Thyroid gland (tissue), 4 donors: Measurements from ENCODE around the gene ZNF397. TPM values are rescaled to one million over a fixed set of nuclear protein-coding genes. Genes with fewer than 3 reads are reported as not detected.

ENCODE experiments used
- DNase-seq, 2 donors: peaks; one replicate each; pipeline ENCODE4 v3.0.0-alpha.2; 2019
- H3K27ac ChIP-seq, 3 donors: fragments of 200-600 bp; sonication (generic); 1 replicate in 2 of 3; 2 replicates in 1 of 3; pipeline ENCODE4 v1.5.1; 2016 to 2019; ENCODE audit warnings: mild to moderate bottlenecking in 1 of 3, moderate library complexity in 1 of 3
- H3K27me3 ChIP-seq: fragments of 200-600 bp; sonication (generic); one replicate; pipeline ENCODE4 v1.5.1; 2019
- H3K36me3 ChIP-seq, 2 donors: fragments of 200-600 bp; sonication (generic); one replicate each; pipeline ENCODE4 v1.5.1; 2016 to 2019
- H3K4me1 ChIP-seq, 2 donors: fragments of 200-600 bp; sonication (generic); one replicate each; pipeline ENCODE4 v1.5.1; 2017 to 2019
- H3K4me3 ChIP-seq, 3 donors: fragments of 200-600 bp; sonication (generic); replicated peaks in 1 of 3; 1 replicate in 2 of 3; 2 replicates in 1 of 3; pipeline ENCODE4 v1.5.1; 2016; ENCODE audit warnings: mild to moderate bottlenecking in 1 of 3
- H3K9me3 ChIP-seq: fragments of 200-600 bp; sonication (generic); one replicate; pipeline ENCODE4 v1.5.1; 2017
- CTCF ChIP-seq, 6 experiments: fragments of 200-600 bp in 3 of 6; fragments of 450-650 bp in 3 of 6; sonication (generic) in 3 of 6; IDR thresholded peaks; one replicate each; pipeline ENCODE4 v1.5.1; 2016 to 2019; ENCODE audit warnings: antibody characterized with exemption in 6 of 6, mild to moderate bottlenecking in 2 of 6, inconsistent platforms in 1 of 6, moderate library complexity in 1 of 6
- POLR2A ChIP-seq, 2 donors: fragments of 450-650 bp; IDR thresholded peaks; one replicate each; pipeline ENCODE4 v1.6.1; 2017; ENCODE audit warnings: antibody characterized with exemption in 2 of 2, mild to moderate bottlenecking in 2 of 2, moderate library complexity in 1 of 2
- WGBS, 2 donors: methylation state at CpG; one replicate each; pipeline ENCODE4 v1.1.5; 2017; 5-methylcytosine and 5-hydroxymethylcytosine counted together
- intact Hi-C: fragments of 100-400 bp; cut with DNase I; formaldehyde crosslinking; loops from one replicate; pipeline ENCODE4 v1.15.1; 2023
- total RNA-seq, 4 donors: library from RNA; depleted of rRNA; stranded (reverse); fragments of >200 nt; gene quantifications; one replicate each; pipeline ENCODE4 v1.2.3, GENCODE V29; 2016

The ZNF397 gene
- total RNA-seq, 4 donors from 2014 or later = 30.8 to 52.8 (median 36.8) TPM

GRCh38 chr18:35271656-35272055, 30.8 kb downstream of the ZNF397 start:
- WGBS, 2 donors = 91 to 94% methylated on average over 21 to 33 of the region's 35 CpGs
- H3K27ac ChIP-seq = no peak overlapping the region
- intact Hi-C loops = no loop called here
- H3K4me1 ChIP-seq = peaks cover 0 to 6% of the 10 kb centered on the region in 2 donors
- H3K4me3 ChIP-seq = no peak overlapping the region
- H3K36me3 ChIP-seq = no peaks in the 10 kb centered on the region
- DNase-seq = no peak
- H3K27me3 ChIP-seq = no peaks in the 10 kb centered on the region
- TF ChIP-seq POLR2A (IDR thresholded peaks at IDR 0.05) (no peak), CTCF (IDR thresholded peaks at IDR 0.05) (no peak)
- no peaks in the 10 kb centered on the region for H3K9me3 ChIP-seq

GRCh38 chr18:35276267-35276666, 35.4 kb downstream of the ZNF397 start:
- WGBS, 2 donors = 100% methylated on average over 3 of the region's 3 CpGs
- TF ChIP-seq POLR2A (IDR thresholded peaks at IDR 0.05) (no peak), CTCF (IDR thresholded peaks at IDR 0.05) (no peak)

GRCh38 chr18:35277633-35278032, 36.8 kb downstream of the ZNF397 start:
- Histone ChIP-seq H3K4me3 (no peak overlapping the region), H3K36me3 (no peaks in the 10 kb centered on the region), H3K27ac (no peak overlapping the region), H3K27me3 (no peaks in the 10 kb centered on the region), H3K4me1 (no peaks in the 10 kb centered on the region), H3K9me3 (no peaks in the 10 kb centered on the region)
- TF ChIP-seq CTCF (IDR thresholded peaks at IDR 0.05) = no peak
- no peak for TF ChIP-seq POLR2A (IDR thresholded peaks at IDR 0.05)
- intact Hi-C loops = no loop called here
- DNase-seq = no peak

More at GRCh38 chr18:35276267-35276666, 35.4 kb downstream of the ZNF397 start:
- H3K4me1 ChIP-seq = no peaks in the 10 kb centered on the region
- no peaks in the 10 kb centered on the region for H3K27me3 ChIP-seq
- no peaks in the 10 kb centered on the region for H3K36me3 ChIP-seq
- no peak overlapping the region for H3K4me3 ChIP-seq
- no peak for DNase-seq
- no peaks in the 10 kb centered on the region for H3K9me3 ChIP-seq
- no peak overlapping the region for H3K27ac ChIP-seq
- intact Hi-C loops = no loop called here

- no peak for DNase-seq
- intact Hi-C loops = no loop called here
- 71 to 83% methylated on average over 1 of the region's 1 CpG for WGBS, 2 donors
These were observed 37.3 kb downstream of the ZNF397 start for GRCh38 chr18:35278085-35278484.

GRCh38 chr18:35278969-35279368, 38.1 kb downstream of the ZNF397 start:
- no peak for TF ChIP-seq CTCF (IDR thresholded peaks at IDR 0.05)
- no peak for TF ChIP-seq POLR2A (IDR thresholded peaks at IDR 0.05)
- no peak for DNase-seq

More at GRCh38 chr18:35278085-35278484, 37.3 kb downstream of the ZNF397 start:
- Histone ChIP-seq H3K27me3 (no peaks in the 10 kb centered on the region), H3K9me3 (no peaks in the 10 kb centered on the region), H3K27ac (no peak overlapping the region), H3K36me3 (no peaks in the 10 kb centered on the region), H3K4me1 (no peaks in the 10 kb centered on the region), H3K4me3 (no peak overlapping the region)
- no peak for TF ChIP-seq CTCF (IDR thresholded peaks at IDR 0.05)
- TF ChIP-seq POLR2A (IDR thresholded peaks at IDR 0.05) = no peak

More at GRCh38 chr18:35278969-35279368, 38.1 kb downstream of the ZNF397 start:
- H3K4me3 ChIP-seq = no peak overlapping the region
- no peaks in the 10 kb centered on the region for H3K9me3 ChIP-seq
- no peak overlapping the region for H3K27ac ChIP-seq
- H3K27me3 ChIP-seq = no peaks in the 10 kb centered on the region
- no peaks in the 10 kb centered on the region for H3K36me3 ChIP-seq
- intact Hi-C loops = no loop called here
- H3K4me1 ChIP-seq = no peaks in the 10 kb centered on the region
